Body of pancreas (tissue), 4 donors: ENCODE data around the gene NAA11.

Experiments used
- CTCF ChIP-seq, 7 experiments: fragments of 450-650 bp in 4 of 7; fragments of 200-600 bp in 3 of 7; sonication (generic) in 3 of 7; IDR thresholded peaks; one replicate each; pipeline ENCODE4 v1.5.1; 2016 to 2019; ENCODE audit warnings: antibody characterized with exemption in 7 of 7
- POLR2A ChIP-seq, 3 donors: fragments of 450-650 bp; IDR thresholded peaks; one replicate each; pipeline ENCODE4 v1.6.1; 2016; ENCODE audit warnings: antibody characterized with exemption in 3 of 3, mild to moderate bottlenecking in 2 of 3

- TF ChIP-seq CTCF (IDR thresholded peaks at IDR 0.05) (no peak), POLR2A (IDR thresholded peaks at IDR 0.05) (no peak)
Observed at GRCh38 chr4:79358438-79358837, 32.6 kb upstream of the NAA11 start.
